Measurements from ENCODE around the gene C9orf78. TPM values are rescaled to one million over a fixed set of nuclear protein-coding genes. Genes with fewer than 3 reads are reported as not detected.
"Not testable (repeated sequence)": the region's sequence is repeated elsewhere in the genome, so short reads cannot be mapped to it uniquely, and the experiment has no call there.

The C9orf78 gene
- total and polyA plus RNA-seq, 2 experiments from 2014 or later, result 46.8 to 80.7 TPM

- DNase-seq, result no peak
- no peaks in the 10 kb centered on the region for H3K9me3 ChIP-seq (ENCODE audit: low read depth)
- no peaks in the 10 kb centered on the region for H3F3A ChIP-seq (ENCODE audit: insufficient read depth)
- H2AFZ ChIP-seq, result no peak overlapping the region
- H3K4me2 ChIP-seq (ENCODE audit: unreplicated experiment), result no peak overlapping the region
- H4K20me1 ChIP-seq (ENCODE audit: insufficient read depth), result no peaks in the 10 kb centered on the region
- no peak overlapping the region for H3K9ac ChIP-seq
- H3K36me3 ChIP-seq (ENCODE audit: low read depth), result no peaks in the 10 kb centered on the region
- H3K9me2 ChIP-seq (ENCODE audit: insufficient read depth), result no peaks in the 10 kb centered on the region
- TF ChIP-seq EZH2phosphoT487 (IDR thresholded peaks at IDR 0.05; ENCODE audit: insufficient read depth, low read depth) (no peak), EZH2 (IDR thresholded peaks at IDR 0.05; ENCODE audit: insufficient read depth, poor library complexity, severe bottlenecking) (no peak)
- H3K4me1 ChIP-seq (ENCODE audit: insufficient read depth), result no peaks in the 10 kb centered on the region
- WGBS, 2 experiments (ENCODE audit: low coverage in 1 of 2, low lambda C conversion rate in 2 of 2, missing lambda C conversion rate in 2 of 2), result 79 to 83% methylated on average over 8 of the region's 8 CpGs
- no peaks in the 10 kb centered on the region for H3K79me2 ChIP-seq (ENCODE audit: insufficient read depth)
- in situ Hi-C loops (cut with MboI), result no loop called here
- peaks cover 3% of the 10 kb centered on the region; the same call in 1 of the 2 replicates for H3K27me3 ChIP-seq (replicated peaks; ENCODE audit: insufficient read depth)
- no peak overlapping the region for H3K27ac ChIP-seq
- no peak overlapping the region for H3K4me3 ChIP-seq
Measured at GRCh38 chr9:129794549-129794948, 40.5 kb downstream of the C9orf78 start.

GRCh38 chr9:129786481-129786880, 48.6 kb downstream of the C9orf78 start:
- Histone ChIP-seq H3K36me3 (ENCODE audit: low read depth) (no peaks in the 10 kb centered on the region), H3K9me2 (ENCODE audit: insufficient read depth) (no peaks in the 10 kb centered on the region), H3K4me3 (no peak overlapping the region), H3K9me3 (ENCODE audit: low read depth) (no peaks in the 10 kb centered on the region), H3K27ac (no peak overlapping the region), H4K20me1 (ENCODE audit: insufficient read depth) (no peaks in the 10 kb centered on the region), H2AFZ (no peak overlapping the region), H3K4me2 (ENCODE audit: unreplicated experiment) (no peak overlapping the region), H3K27me3 (replicated peaks; ENCODE audit: insufficient read depth) (no peaks in the 10 kb centered on the region), H3K79me2 (ENCODE audit: insufficient read depth) (no peaks in the 10 kb centered on the region), H3F3A (ENCODE audit: insufficient read depth) (peaks cover 20% of the 10 kb centered on the region), H3K4me1 (ENCODE audit: insufficient read depth) (peaks cover 18% of the 10 kb centered on the region), H3K9ac (no peak overlapping the region)
- in situ Hi-C loops (cut with MboI), result loop anchor here (5.0 to 10.0 kb wide), 2 partner anchors 144 to 652 kb away; partner anchors contain the start of gene ASB6
- 94 to 97% methylated on average over 10 of the region's 10 CpGs for WGBS, 2 experiments (ENCODE audit: low coverage in 1 of 2, low lambda C conversion rate in 2 of 2, missing lambda C conversion rate in 2 of 2)
- DNase-seq, result no peak
- TF ChIP-seq EZH2phosphoT487 (IDR thresholded peaks at IDR 0.05; ENCODE audit: insufficient read depth, low read depth) (no peak), EZH2 (IDR thresholded peaks at IDR 0.05; ENCODE audit: insufficient read depth, poor library complexity, severe bottlenecking) (no peak)

GRCh38 chr9:129785866-129786265, 49.2 kb downstream of the C9orf78 start:
- H3K9me2 ChIP-seq (ENCODE audit: insufficient read depth), result no peaks in the 10 kb centered on the region
- H3K4me1 ChIP-seq (ENCODE audit: insufficient read depth), result peaks cover 18% of the 10 kb centered on the region
- peak; percentile 65 for DNase-seq
- no peak for TF ChIP-seq EZH2phosphoT487 (IDR thresholded peaks at IDR 0.05; ENCODE audit: insufficient read depth, low read depth)
- TF ChIP-seq EZH2 (IDR thresholded peaks at IDR 0.05; ENCODE audit: insufficient read depth, poor library complexity, severe bottlenecking), result no peak
- H3K9ac ChIP-seq, result no peak overlapping the region
- H3F3A ChIP-seq (ENCODE audit: insufficient read depth), result peaks cover 20% of the 10 kb centered on the region
- H3K4me3 ChIP-seq, result no peak overlapping the region
- no peaks in the 10 kb centered on the region for H4K20me1 ChIP-seq (ENCODE audit: insufficient read depth)
- H3K9me3 ChIP-seq (ENCODE audit: low read depth), result no peaks in the 10 kb centered on the region
- no peak overlapping the region for H3K4me2 ChIP-seq (ENCODE audit: unreplicated experiment)
- in situ Hi-C loops (cut with MboI), result loop anchor here (5.0 to 10.0 kb wide), 2 partner anchors 144 to 651 kb away; partner anchors contain the start of gene ASB6
- H3K27me3 ChIP-seq (replicated peaks; ENCODE audit: insufficient read depth), result no peaks in the 10 kb centered on the region
- WGBS, 2 experiments (ENCODE audit: low coverage in 1 of 2, low lambda C conversion rate in 2 of 2, missing lambda C conversion rate in 2 of 2), result 17 to 18% methylated on average over 1 of the region's 1 CpG
- H2AFZ ChIP-seq, result no peak overlapping the region
- no peaks in the 10 kb centered on the region for H3K36me3 ChIP-seq (ENCODE audit: low read depth)
- peak overlapping the region; percentile 52 for H3K27ac ChIP-seq
- no peaks in the 10 kb centered on the region for H3K79me2 ChIP-seq (ENCODE audit: insufficient read depth)

GRCh38 chr9:129784970-129785369, 50.1 kb downstream of the C9orf78 start:
- in situ Hi-C loops (cut with MboI), result loop anchor here (5.0 to 10.0 kb wide), 3 partner anchors 48 to 650 kb away; partner anchors contain the start of gene ASB6
- H3K4me2 ChIP-seq (ENCODE audit: unreplicated experiment); H4K20me1 ChIP-seq (ENCODE audit: insufficient read depth); H3K79me2 ChIP-seq (ENCODE audit: insufficient read depth); H3K36me3 ChIP-seq (ENCODE audit: low read depth); H3K9me2 ChIP-seq (ENCODE audit: insufficient read depth); H3K27me3 ChIP-seq (replicated peaks; ENCODE audit: insufficient read depth); H3K4me3 ChIP-seq; H3K9me3 ChIP-seq (ENCODE audit: low read depth): not testable (repeated sequence)
- H3K27ac ChIP-seq, result peak overlapping the region; percentile 52
- 0 out of 2 replicates have a peak overlapping the region, but pooled peaks have one; percentile 9 for H3K9ac ChIP-seq
- H2AFZ ChIP-seq, result peak overlapping the region; percentile 19; the same call in 1 of the 2 replicates
- peaks cover 20% of the 10 kb centered on the region for H3F3A ChIP-seq (ENCODE audit: insufficient read depth)
- H3K4me1 ChIP-seq (ENCODE audit: insufficient read depth), result peaks cover 18% of the 10 kb centered on the region
- 23 to 28% methylated on average over 11 of the region's 11 CpGs for WGBS, 2 experiments (ENCODE audit: low coverage in 1 of 2, low lambda C conversion rate in 2 of 2, missing lambda C conversion rate in 2 of 2)
- peak; percentile 30 for DNase-seq
